GM06990 (cell line): ENCODE results near the gene IL17B.

Experiments
- DNase-seq: peaks from one replicate; pipeline ENCODE4 v3.0.0-alpha.2; 2011; ENCODE audit not compliant: insufficient read length; ENCODE audit errors: extremely low read depth
- H3K27me3 ChIP-seq: replicated peaks from 2 replicates; pipeline ENCODE4 v1.6.0; 2011; ENCODE audit warnings: low read length; ENCODE audit not compliant: control insufficient read depth, insufficient read depth
- H3K36me3 ChIP-seq: 2 replicates; pipeline ENCODE4 v1.5.1; 2011; ENCODE audit warnings: low read length; ENCODE audit not compliant: control insufficient read depth, insufficient read depth
- H3K4me3 ChIP-seq: replicated peaks from 2 replicates; pipeline ENCODE4 v1.5.1; 2011; ENCODE audit warnings: low read depth, mild to moderate bottlenecking, control low read depth, low read length
- TF ChIP-seq, protein P1 (sequence below): IDR thresholded peaks from 2 replicates; pipeline ENCODE4 v1.5.1; 2011; ENCODE audit warnings: low read length, control low read depth, mild to moderate bottlenecking, inconsistent platforms; ENCODE audit not compliant: insufficient read depth, poor library complexity, severe bottlenecking

Gene IL17B

DNA sequence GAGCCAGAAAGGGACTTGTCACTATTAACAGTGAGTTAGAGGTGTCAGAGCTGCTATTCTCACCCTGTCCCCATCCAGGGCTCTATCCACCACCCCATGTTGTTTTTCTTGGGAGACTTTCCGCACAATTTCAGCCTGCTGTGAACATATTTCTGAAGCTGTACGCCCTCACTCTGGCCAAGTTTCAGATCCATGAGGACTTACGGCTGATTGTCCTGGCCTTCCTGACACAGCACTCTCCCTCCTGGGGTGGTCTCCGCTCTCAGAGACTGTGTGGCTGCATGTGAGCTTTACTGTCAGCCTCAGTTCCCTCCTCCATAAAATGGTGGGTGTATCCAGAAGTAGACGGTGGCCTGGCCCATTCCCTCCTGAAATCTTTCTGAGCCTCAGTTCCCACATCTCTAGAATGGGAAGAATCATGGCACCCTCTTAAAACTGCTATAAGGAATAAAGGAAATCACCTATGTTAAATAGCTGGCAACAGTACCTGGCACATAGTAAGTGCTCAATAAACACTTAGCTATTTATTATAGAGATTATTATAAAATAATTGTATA is 804 bp upstream of the IL17B start:
- Histone ChIP-seq H3K27me3 (no peaks in the 10 kb centered on the region; the same call in 1 of the 2 replicates), H3K36me3 (no peaks in the 10 kb centered on the region), H3K4me3 (no peak overlapping the region)
- DNase-seq = no peak
- TF ChIP-seq, protein P1, sequence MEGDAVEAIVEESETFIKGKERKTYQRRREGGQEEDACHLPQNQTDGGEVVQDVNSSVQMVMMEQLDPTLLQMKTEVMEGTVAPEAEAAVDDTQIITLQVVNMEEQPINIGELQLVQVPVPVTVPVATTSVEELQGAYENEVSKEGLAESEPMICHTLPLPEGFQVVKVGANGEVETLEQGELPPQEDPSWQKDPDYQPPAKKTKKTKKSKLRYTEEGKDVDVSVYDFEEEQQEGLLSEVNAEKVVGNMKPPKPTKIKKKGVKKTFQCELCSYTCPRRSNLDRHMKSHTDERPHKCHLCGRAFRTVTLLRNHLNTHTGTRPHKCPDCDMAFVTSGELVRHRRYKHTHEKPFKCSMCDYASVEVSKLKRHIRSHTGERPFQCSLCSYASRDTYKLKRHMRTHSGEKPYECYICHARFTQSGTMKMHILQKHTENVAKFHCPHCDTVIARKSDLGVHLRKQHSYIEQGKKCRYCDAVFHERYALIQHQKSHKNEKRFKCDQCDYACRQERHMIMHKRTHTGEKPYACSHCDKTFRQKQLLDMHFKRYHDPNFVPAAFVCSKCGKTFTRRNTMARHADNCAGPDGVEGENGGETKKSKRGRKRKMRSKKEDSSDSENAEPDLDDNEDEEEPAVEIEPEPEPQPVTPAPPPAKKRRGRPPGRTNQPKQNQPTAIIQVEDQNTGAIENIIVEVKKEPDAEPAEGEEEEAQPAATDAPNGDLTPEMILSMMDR = no peak

DNA sequence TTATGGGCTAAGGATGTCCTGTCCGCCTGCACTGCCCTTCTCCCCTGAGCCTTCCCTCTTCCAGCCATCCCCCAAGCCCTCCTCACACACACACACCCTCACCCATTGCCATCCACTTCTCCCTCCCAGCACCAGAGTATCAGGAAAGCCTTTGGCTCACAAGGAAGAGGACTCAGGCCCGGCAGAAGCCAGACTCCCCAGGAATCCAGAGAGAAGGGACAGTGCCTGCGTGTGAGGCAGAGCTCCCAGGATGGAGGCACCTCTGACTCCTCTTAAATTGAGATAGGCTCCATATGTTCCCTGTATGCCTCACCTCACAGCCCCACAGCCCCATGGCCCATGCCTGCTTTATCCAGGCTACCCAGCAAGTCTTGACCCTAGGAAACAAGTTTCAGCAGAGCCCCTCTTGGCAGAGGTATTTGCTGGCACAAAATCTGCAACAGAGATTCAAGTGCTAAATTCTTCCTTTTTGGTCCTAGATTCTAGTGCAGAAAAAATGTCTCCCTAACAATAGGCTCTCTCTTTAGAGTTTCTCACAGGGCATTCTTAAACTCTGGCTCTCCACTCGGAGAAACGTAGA is 761 bp downstream of the IL17B start:
- H3K36me3 ChIP-seq = no peaks in the 10 kb centered on the region
- no peak overlapping the region for H3K4me3 ChIP-seq
- no peak for DNase-seq
- TF ChIP-seq, protein P1 = no peak
- no peaks in the 10 kb centered on the region; the same call in 1 of the 2 replicates for H3K27me3 ChIP-seq

DNA sequence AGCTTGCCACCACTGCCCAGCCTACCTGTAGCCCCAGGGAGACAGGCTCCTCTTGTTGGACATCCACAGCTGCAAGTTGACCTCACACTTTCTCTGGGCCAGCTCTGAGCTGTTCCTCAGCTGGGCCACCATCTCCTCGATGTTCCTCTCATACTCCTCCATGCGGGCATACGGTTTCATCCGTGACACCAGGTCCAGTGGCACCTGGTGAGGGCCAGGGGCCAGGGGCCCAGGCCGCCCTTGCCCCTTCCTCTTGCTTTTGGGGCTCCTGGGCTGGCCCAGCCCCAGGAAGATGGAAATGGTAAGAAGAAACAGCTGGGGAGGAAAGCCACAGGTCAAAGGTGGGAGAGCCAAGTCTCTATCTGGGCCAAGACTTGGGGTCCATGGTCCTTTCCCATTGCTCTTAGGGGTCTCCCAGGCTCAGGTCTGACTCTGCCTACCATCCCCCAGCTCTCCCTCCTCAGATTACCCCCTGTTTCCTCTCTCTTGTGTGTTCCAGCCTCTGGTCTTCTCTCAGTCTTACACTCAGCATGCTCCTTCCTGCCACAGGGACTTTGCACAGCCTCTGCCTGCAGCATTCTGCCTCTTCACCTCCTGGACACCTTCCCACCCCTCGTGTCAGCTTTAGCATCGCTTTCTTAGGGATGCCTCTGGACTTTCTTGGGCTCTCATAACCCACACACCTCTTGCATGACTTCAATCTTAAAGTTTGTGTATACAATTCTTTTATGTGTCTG is 2.2 kb downstream of the IL17B start:
- H3K4me3 ChIP-seq = no peak overlapping the region
- no peaks in the 10 kb centered on the region; the same call in 1 of the 2 replicates for H3K27me3 ChIP-seq
- TF ChIP-seq, protein P1 = no peak
- no peak for DNase-seq
- no peaks in the 10 kb centered on the region for H3K36me3 ChIP-seq

DNA sequence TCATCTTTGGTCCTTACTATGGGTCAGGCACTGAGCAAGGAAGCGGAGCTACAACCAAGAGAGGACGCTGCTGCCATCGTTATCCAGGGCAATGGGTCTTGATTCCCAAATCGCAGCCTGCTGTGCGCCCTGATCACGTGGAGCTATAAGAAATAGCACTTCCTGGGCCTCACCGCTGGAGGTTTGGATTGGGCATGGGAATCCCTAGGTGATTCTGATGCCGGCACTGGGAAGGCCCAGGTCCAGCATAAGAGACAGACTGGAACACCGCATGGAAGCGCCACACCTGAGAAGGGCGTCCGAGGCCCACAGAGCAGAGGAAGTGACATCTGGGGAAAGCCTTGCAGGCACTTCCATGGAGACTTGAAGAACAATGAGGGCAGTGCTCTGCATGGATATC is 3.0 kb downstream of the IL17B start:
- no peak overlapping the region for H3K4me3 ChIP-seq
- H3K36me3 ChIP-seq = no peaks in the 10 kb centered on the region
- no peaks in the 10 kb centered on the region; the same call in 1 of the 2 replicates for H3K27me3 ChIP-seq
- no peak for DNase-seq
- TF ChIP-seq, protein P1 = no peak

DNA sequence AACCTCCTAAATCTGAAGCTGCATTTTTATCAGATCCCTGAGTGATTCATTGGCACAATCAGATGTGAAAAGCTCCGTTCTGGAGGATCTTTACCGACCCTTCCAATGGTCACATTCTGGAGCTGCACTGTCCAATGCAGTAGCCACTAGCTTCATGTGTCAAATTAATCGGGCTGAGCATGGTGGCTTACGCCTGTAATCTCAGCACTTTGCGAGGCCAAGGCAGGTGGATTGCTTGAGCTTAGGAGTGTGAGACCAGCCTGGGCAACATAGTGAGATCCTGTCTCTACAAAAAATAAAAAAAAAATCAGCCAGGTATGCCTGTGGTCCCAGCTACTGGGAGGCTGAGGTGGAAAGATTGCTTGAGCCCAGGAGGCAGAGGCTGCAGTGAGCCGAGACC is 3.7 kb downstream of the IL17B start:
- Histone ChIP-seq H3K27me3 (no peaks in the 10 kb centered on the region; the same call in 1 of the 2 replicates), H3K4me3 (no peak overlapping the region), H3K36me3 (no peaks in the 10 kb centered on the region)
- TF ChIP-seq, protein P1 = no peak
- no peak for DNase-seq
